Mammary epithelial cell (primary cell): ENCODE data around the gene TFCP2L1.

ENCODE experiments used
- EZH2 ChIP-seq: IDR thresholded peaks from 2 replicates; pipeline ENCODE4 v1.6.1; 2012; ENCODE audit warnings: low read length, inconsistent platforms, borderline replicate concordance
- TF ChIP-seq, protein P1 (sequence below), 2 donors: IDR thresholded peaks in 1 of 2; conservative IDR thresholded peaks in 1 of 2; 2 replicates each; pipeline ENCODE4 v1.5.1; 2011 to 2012; ENCODE audit warnings: inconsistent platforms in 2 of 2, low read length in 2 of 2, mild to moderate bottlenecking in 2 of 2, control low read depth in 1 of 2, low read depth in 1 of 2; ENCODE audit not compliant: insufficient read depth in 1 of 2; ENCODE audit errors: extremely low read depth in 1 of 2

DNA sequence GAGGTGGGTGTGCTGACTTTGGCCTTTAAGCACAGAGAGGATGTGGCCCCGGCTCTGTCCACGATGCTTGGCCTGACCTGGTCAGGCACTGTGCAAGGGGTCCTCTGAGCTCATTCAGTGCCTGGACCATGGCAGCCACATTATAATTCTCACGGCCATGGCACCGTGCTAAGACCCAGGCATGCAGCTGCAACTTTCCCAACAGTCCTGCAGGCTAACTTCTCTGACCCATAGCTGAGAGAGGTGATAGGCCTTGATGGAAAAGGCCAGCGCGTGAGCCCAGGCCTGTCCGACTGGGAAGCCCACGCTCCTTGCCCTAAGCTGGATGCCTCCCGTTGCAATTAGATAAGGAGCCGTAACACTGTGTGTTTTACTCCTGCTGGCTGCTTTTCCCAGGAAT lies 99.9 kb downstream of the TFCP2L1 start:
- TF ChIP-seq, protein P1, sequence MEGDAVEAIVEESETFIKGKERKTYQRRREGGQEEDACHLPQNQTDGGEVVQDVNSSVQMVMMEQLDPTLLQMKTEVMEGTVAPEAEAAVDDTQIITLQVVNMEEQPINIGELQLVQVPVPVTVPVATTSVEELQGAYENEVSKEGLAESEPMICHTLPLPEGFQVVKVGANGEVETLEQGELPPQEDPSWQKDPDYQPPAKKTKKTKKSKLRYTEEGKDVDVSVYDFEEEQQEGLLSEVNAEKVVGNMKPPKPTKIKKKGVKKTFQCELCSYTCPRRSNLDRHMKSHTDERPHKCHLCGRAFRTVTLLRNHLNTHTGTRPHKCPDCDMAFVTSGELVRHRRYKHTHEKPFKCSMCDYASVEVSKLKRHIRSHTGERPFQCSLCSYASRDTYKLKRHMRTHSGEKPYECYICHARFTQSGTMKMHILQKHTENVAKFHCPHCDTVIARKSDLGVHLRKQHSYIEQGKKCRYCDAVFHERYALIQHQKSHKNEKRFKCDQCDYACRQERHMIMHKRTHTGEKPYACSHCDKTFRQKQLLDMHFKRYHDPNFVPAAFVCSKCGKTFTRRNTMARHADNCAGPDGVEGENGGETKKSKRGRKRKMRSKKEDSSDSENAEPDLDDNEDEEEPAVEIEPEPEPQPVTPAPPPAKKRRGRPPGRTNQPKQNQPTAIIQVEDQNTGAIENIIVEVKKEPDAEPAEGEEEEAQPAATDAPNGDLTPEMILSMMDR (conservative IDR thresholded peaks at IDR 0.05 in 1 of 2, IDR thresholded peaks at IDR 0.05 in 1 of 2; ENCODE audit: extremely low read depth in 1 of 2, insufficient read depth in 1 of 2, low read depth in 1 of 2, low read length in 2 of 2), result no peak
- no peak for TF ChIP-seq EZH2
